K562 (cell line): ENCODE measurements around the gene AARSD1. TPM values are rescaled to one million over a fixed set of nuclear protein-coding genes. Genes with fewer than 3 reads are reported as not detected.

Experiments used
- ARID1B ChIP-seq: fragments of 450-650 bp; IDR thresholded peaks from 2 replicates; pipeline ENCODE4 v1.6.1; 2016; ENCODE audit warnings: antibody characterized with exemption, mild to moderate bottlenecking, inconsistent platforms
- CBFA2T3 ChIP-seq: fragments of 450-650 bp; IDR thresholded peaks from 2 replicates; pipeline ENCODE4 v1.6.1; 2017
- CTBP1 ChIP-seq: fragments of 450-650 bp; IDR thresholded peaks from 2 replicates; pipeline ENCODE4 v1.6.1; 2016; ENCODE audit warnings: borderline replicate concordance
- DMBX1 ChIP-seq: fragments of 250-450 bp; sonication (Bioruptor Pico); IDR thresholded peaks from 2 replicates; pipeline ENCODE4 v1.8.0; 2022; ENCODE audit warnings: inconsistent platforms, mild to moderate bottlenecking, moderate library complexity, borderline replicate concordance
- DPF2 ChIP-seq: fragments of 450-650 bp; IDR thresholded peaks from 2 replicates; pipeline ENCODE4 v1.6.1; 2016
- HDAC8 ChIP-seq: fragments of 450-650 bp; IDR thresholded peaks from 2 replicates; pipeline ENCODE4 v1.6.1; 2016; ENCODE audit warnings: mild to moderate bottlenecking, missing genetic modification characterization, moderate library complexity, missing compliant biosample characterization
- MED1 ChIP-seq: sonication (generic); formaldehyde crosslinking; IDR thresholded peaks from 2 replicates; pipeline ENCODE4 v1.8.1; 2023; ENCODE audit warnings: missing genetic modification reagents, borderline replicate concordance
- MYC ChIP-seq, 2 experiments: fragments of 250-450 bp in 1 of 2; sonication (Bioruptor Pico) in 1 of 2; IDR thresholded peaks; 2 replicates each; pipeline versions ENCODE4 v1.5.1 to v1.6.1; 2012 to 2021; ENCODE audit warnings: low read depth in 2 of 2, borderline replicate concordance in 1 of 2, improper control_type of control experiment in 1 of 2, low read length in 1 of 2, mild to moderate bottlenecking in 1 of 2, moderate library complexity in 1 of 2
- NBN ChIP-seq: fragments of 450-650 bp; IDR thresholded peaks from 2 replicates; pipeline ENCODE4 v1.6.1; 2016; ENCODE audit warnings: low read depth, mild to moderate bottlenecking
- NCOA6 ChIP-seq: fragments of 450-650 bp; IDR thresholded peaks from 2 replicates; pipeline ENCODE4 v1.6.1; 2017; ENCODE audit warnings: mild to moderate bottlenecking
- NFE2 ChIP-seq: IDR thresholded peaks from 2 replicates; pipeline ENCODE4 v1.6.1; 2014; ENCODE audit warnings: antibody characterized with exemption, low read depth
- PHF8 ChIP-seq: fragments of 200-600 bp; sonication (generic); IDR thresholded peaks from 2 replicates; pipeline ENCODE4 v1.6.1; 2012; ENCODE audit warnings: mixed run types, mild to moderate bottlenecking, inconsistent platforms, low read length, moderate library complexity, borderline replicate concordance
- PKNOX1 ChIP-seq: fragments of 450-650 bp; IDR thresholded peaks from 2 replicates; pipeline ENCODE4 v1.6.1; 2016
- POLR2AphosphoS5 ChIP-seq: IDR thresholded peaks from 2 replicates; pipeline ENCODE4 v1.6.1; 2011; ENCODE audit warnings: mild to moderate bottlenecking, low read depth, low read length, moderate library complexity; ENCODE audit not compliant: control insufficient read depth, insufficient read depth
- PTRF ChIP-seq: fragments of 450-650 bp; IDR thresholded peaks from 2 replicates; pipeline ENCODE4 v1.6.1; 2016; ENCODE audit warnings: mild to moderate bottlenecking, missing genetic modification characterization, missing compliant biosample characterization
- RBM25 ChIP-seq: fragments of 200-400 bp; formaldehyde crosslinking; IDR thresholded peaks from 2 replicates; pipeline ENCODE4 v1.6.1; 2018; ENCODE audit warnings: low read length, low read depth, moderate library complexity; ENCODE audit not compliant: severe bottlenecking
- SNIP1 ChIP-seq: fragments of 450-650 bp; IDR thresholded peaks from 2 replicates; pipeline ENCODE4 v1.7.1; 2017; ENCODE audit warnings: low read depth, mild to moderate bottlenecking
- TSHZ1 ChIP-seq: fragments of 250-450 bp; sonication (Bioruptor Pico); IDR thresholded peaks from 2 replicates; pipeline ENCODE4 v1.4.0; 2020; ENCODE audit warnings: mild to moderate bottlenecking, moderate library complexity
- XRCC5 ChIP-seq: fragments of 200-400 bp; formaldehyde crosslinking; IDR thresholded peaks from 2 replicates; pipeline ENCODE4 v1.6.1; 2017; ENCODE audit warnings: low read depth, mild to moderate bottlenecking, low read length
- ZNF274 ChIP-seq: IDR thresholded peaks from 2 replicates; pipeline ENCODE4 v1.6.1; 2011; ENCODE audit warnings: low read depth, mild to moderate bottlenecking, low read length, moderate library complexity, borderline replicate concordance
- ZNF551 ChIP-seq: fragments of 250-450 bp; sonication (Bioruptor Pico); IDR thresholded peaks from 2 replicates; pipeline ENCODE4 v1.5.0; 2021; ENCODE audit warnings: mild to moderate bottlenecking, moderate library complexity
- ZNF584 ChIP-seq: fragments of 200-800 bp; sonication (Bioruptor generic); IDR thresholded peaks from 2 replicates; pipeline ENCODE4 v1.6.1; 2016; ENCODE audit warnings: low read depth, mild to moderate bottlenecking, missing genetic modification characterization, missing compliant biosample characterization
- ZNF589 ChIP-seq: fragments of 200-800 bp; sonication (Bioruptor generic); IDR thresholded peaks from 2 replicates; pipeline ENCODE4 v1.6.1; 2016; ENCODE audit warnings: low read depth, missing genetic modification characterization, missing compliant biosample characterization
- polyA plus RNA-seq, 8 experiments: library from polyadenylated mRNA; depleted of rRNA in 4 of 8; stranded (reverse) in 5 of 8; unstranded in 3 of 8; fragments of >200 nt; fragmentation: Nextera tagmentation in 2 of 8; fragmentation: Illumina TruSeq in 1 of 8; extraction: Ambion mirVana in 2 of 8; extraction: Trizol in 1 of 8; gene quantifications; 2 replicates each; pipeline versions ENCODE4 v1.2.1 to v1.2.3, GENCODE V29; 2011 to 2014; ENCODE audit warnings: inconsistent platforms in 1 of 8, missing spikeins in 1 of 8
- total RNA-seq, 7 experiments: library from RNA; depleted of rRNA in 6 of 7; stranded (reverse); fragments of >200 nt in 6 of 7; fragmentation: Illumina TruSeq in 2 of 7; extraction: Trizol in 2 of 7; gene quantifications; 2 replicates each; pipeline versions ENCODE4 v1.2.1 to v1.2.3, GENCODE V29; 2011 to 2021; ENCODE audit warnings: low replicate concordance in 1 of 7
- TF ChIP-seq, protein P1 (sequence below), 2 experiments: fragments of 250-450 bp in 1 of 2; fragments of 450-650 bp in 1 of 2; sonication (Bioruptor Pico) in 1 of 2; IDR thresholded peaks; 2 replicates each; pipeline versions ENCODE4 v1.6.1 to v1.8.0; 2016 to 2021; ENCODE audit warnings: mild to moderate bottlenecking in 2 of 2, moderate library complexity in 2 of 2, missing compliant biosample characterization in 1 of 2, missing genetic modification characterization in 1 of 2

The AARSD1 gene
- total and polyA plus RNA-seq, 9 of the 15 experiments (the other 6 are each of a cell fraction or from before 2014, with no cell fraction given), result 51.7 to 98.5 (median 68.6) TPM

DNA sequence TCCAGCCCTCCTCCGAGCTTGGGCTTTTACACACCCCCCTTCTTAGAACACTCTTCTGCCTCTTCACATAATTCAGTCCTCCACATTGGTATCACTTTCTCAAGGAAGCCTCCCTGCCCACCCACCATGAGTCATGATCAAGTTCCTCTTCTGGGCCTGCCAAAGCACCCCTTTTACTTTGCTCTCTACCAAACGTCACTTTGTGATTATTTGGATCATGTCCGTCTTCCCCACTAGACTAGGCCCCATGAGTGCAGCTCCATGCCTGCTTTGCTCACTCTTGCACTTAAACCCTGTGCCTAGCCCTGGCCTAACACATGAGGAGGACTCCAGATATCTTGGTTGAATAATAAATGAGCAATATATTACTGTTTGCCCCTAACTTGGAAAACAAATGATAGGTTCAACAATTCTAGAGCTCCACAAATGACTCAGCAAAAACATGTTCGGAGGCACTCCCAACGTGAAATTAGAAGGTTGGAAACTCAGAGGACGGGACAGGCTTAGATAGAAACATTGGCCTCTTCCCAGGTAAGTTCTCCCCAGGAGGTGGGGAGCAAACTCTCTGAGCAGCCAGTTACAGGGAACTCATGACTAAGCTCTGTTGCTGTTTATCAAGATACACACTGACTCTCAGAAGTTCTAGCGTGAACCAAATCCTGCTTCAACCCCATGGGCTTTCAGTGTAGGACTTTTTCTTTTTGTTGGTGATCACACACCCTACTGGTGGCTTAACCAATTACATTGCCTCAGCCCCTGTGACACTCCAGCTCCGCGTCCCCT is 35.3 kb downstream of the AARSD1 start (continued):
- TF ChIP-seq SNIP1 (no peak), TSHZ1 (CRISPR knock-in tag) (no peak), ARID1B (peak; percentile 78), ZNF589 (CRISPR knock-in tag) (0 out of 2 replicates have a peak, but pooled peaks have one; percentile 14), ZNF584 (CRISPR knock-in tag) (peak; percentile 62; the same call in 1 of the 2 replicates), NFE2 (peak; percentile 93), PHF8 (peak; percentile 34; the same call in 1 of the 2 replicates), NBN (peak; percentile 74), NCOA6 (no peak), XRCC5 (0 out of 2 replicates have a peak, but pooled peaks have one; percentile 42), MYC (IDR thresholded peaks at IDR 0.05; ENCODE audit: low read depth, low read length) (peak; percentile 68), MYC (CRISPR knock-in tag; IDR thresholded peaks at IDR 0.05; ENCODE audit: borderline replicate concordance, low read depth) (no peak), PTRF (no peak), ZNF274 (no peak), DMBX1 (CRISPR knock-in tag) (no peak), HDAC8 (tag) (no peak), POLR2AphosphoS5 (no peak), CBFA2T3 (peak; percentile 25; the same call in 1 of the 2 replicates), PKNOX1 (peak; percentile 8), RBM25 (no peak), CTBP1 (peak; percentile 76), MED1 (no peak), ZNF551 (CRISPR knock-in tag) (no peak), DPF2 (peak; percentile 91)
- TF ChIP-seq, protein P1, sequence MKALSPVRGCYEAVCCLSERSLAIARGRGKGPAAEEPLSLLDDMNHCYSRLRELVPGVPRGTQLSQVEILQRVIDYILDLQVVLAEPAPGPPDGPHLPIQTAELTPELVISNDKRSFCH (CRISPR knock-in tag; IDR thresholded peaks at IDR 0.05), result no peak
- TF ChIP-seq, protein P1 (tag; IDR thresholded peaks at IDR 0.05), result no peak
